NCI-H446 treated with DMSO at 0.1 percent for 48 hours (cell line): ENCODE results near the gene SCYL2.

Experiments
- DNase-seq: peaks from one replicate; lab custom pipeline; 2025; lab: John Stamatoyannopoulos, UW

The SCYL2 gene

DNA sequence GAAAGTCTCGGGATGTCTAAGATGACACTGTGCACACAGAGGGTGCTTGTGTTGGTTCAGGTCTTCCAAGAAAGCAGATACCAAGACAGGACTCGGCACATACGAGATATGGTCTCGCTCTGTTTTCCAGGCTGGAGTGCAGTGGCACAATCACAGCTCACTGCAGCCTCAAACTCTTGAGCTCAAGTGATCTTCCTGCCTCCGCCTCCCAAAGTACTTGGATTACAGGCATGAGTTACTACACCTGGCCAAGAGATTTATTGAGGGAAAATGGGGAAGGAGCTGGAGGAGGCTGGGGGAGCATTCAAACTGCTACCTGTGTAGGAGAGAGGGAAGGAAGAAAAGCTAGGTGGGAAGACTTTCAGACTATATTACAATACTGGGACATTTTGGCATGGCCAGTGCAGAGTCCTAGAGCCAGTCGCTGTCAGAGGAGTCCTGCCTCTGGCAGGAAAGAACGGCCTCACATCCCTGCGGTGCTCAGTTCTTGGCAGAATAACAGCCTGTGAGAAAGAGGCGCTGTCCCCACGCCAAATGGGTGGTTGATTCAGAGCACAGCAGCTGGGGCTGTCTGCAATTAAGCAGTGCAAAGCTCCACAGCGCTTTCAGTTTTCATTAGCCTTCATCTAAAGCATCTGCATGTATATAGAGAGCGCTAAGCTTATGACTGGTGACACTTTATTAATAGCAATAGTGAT is 108.2 kb downstream of the SCYL2 start:
- DNase-seq, result peak; percentile 87

DNA sequence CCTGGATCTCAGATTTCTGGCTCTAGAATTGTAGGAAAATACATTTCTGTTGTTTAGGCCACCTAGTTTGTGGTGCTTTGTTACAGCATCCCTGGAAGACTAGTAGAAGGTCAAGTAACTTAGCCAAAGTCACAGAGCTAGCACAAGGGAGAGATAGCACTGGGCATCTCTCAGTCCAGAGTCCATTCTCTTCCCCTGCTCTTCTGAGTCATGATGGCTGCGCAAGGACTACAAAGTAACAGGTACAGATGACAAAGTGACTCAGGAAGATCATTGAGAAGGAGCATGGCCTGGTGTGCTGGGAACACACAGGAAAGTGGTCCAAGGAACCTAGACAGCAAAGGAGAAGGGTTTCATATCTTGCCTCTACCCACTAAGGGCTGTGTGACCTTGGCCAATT is 109.2 kb downstream of the SCYL2 start:
- no peak for DNase-seq

DNA sequence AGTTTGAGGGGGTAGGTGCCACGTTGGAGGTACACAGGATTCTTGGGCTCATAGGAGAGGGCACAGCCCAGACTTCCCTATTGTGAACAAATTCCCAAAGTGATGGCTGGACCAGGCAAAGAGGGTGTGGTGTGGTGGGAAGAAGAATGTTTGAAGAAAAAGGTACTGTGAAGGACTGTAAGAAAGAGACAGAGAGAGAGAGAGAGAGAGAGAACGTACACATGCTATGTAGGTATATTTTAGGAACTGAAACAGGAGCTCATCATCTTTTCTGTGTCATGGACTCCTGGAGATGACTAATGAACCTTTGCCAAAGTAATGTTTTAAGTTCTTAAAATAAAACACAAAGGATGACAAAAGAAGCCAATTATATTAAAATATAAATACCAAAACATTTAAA is 114.4 kb downstream of the SCYL2 start:
- DNase-seq, result no peak

DNA sequence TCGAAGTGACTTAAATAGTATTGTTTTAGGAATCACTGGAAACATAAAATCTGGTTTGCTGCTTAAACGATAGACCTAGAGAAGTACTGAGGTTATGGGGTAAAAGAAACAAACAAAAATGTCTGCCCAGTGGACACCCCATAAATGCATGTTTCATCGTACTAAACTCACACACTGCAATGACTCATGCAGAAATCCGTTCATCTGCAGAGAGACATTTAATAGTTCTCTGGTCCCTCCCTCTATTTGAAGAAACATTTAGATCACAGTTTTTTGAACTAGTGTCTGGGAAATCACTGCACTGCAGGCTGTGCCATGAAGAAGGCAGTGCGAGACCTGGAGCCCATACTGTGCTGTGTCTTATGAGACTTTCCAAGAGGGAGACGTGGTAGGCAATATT is 115.4 kb downstream of the SCYL2 start:
- no peak for DNase-seq

DNA sequence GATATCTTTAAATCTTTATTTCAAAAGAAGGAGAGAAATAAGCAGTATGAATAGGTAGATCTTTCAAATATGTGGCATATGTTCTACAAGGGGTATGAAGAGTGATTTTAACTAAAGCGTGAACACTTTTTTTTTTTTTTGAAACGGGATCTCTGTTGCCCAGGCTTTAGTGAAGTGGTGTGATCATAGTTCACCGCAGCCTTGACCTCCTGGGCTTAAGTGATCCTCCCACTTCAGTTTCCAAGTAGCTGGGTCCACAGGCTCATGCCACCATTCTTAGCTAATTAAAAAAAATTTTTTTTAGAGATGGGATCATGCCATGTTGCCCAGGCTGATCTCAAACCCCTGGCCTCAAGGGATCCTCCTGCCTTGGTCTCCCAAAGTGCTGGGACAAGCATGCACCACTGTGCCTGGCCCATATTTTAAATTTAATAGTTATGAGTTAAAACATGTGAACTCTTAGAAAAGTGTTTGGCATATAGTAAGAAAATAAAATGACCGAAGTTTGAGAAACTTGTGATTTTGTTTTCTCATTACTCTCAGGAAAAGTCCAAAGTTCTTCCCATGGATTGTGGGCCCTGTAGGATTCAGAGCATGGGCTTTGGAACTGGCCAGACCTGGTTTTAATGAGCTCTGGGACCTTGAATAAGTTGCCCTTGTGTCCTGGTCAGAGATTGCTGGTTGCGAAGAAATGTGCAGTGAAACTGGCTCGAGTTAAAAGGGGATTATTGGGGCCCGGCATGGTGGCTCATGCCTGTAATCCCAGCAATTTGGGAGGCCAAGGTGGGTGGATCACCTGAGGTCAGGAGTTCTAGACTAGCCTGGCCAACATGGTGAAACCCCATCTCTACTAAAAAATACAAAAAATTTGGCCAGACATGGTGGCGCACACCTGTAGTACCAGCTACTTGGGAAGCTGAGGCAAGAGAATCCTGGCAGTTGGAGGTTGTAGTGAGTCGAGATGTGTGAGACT is 116.9 kb downstream of the SCYL2 start:
- no peak for DNase-seq

DNA sequence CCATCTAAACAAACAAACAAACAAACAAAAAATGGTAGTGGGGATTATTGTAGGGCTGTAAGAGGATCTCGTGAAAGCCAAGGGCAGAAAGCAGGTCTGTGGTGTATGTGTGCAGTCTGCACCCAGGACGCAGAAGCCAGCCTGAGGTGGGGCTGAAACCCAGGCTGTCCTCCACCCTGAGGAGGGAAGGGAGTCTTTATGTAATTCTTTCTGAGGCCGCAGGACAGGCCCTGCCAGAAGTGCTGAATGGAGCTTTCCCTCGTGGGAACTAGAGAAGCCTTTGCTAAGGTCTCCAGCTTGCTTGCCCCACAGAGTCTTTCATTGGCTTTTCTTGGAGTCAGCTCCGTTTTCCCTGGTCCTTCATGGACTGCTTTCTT is 117.6 kb downstream of the SCYL2 start:
- no peak for DNase-seq

DNA sequence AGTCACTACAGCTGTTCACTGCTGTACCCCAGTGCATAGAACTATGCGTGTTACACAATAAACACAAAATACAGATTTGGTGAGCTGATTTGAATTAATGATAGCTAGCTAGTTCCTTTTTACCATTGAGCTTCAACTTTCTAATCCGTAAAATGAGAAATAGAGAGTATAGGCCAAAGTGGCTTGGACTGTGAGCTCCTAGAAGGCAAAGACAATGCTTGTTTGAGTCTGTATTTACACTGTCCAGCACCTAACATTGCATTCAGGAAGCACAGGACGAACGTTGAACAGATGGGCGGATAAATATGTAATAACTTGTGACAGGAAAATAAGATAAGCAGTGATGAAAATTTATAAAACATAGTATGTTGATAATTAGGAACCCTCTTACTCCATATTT is 121.4 kb downstream of the SCYL2 start:
- DNase-seq, result no peak
